IMR-90 (cell line): ENCODE results near the gene INTS3. TPM values are rescaled to one million over a fixed set of nuclear protein-coding genes. Genes with fewer than 3 reads are reported as not detected.

Experiments
- ATAC-seq: fragments of 200-7000 bp; cut with Tn5 transposase; 2 replicates; pipeline ENCODE4 v1.9.1; 2020; ENCODE audit warnings: low read depth, mild to moderate bottlenecking, moderate library complexity
- BruUV-seq: library from RNA; stranded (reverse); fragments of 400-500 nt; replicated peaks from 2 replicates; lab custom pipeline; 2021; lab: Mats Ljungman, UMichigan
- CTCF ChIA-PET: fragments of 300-600 bp; formaldehyde crosslinking; extraction: SDS; loops from one replicate; lab custom pipeline; 2021; ENCODE audit warnings: antibody characterized with exemption; lab: Yijun Ruan, JAX
- POLR2A ChIA-PET: fragments of 300-600 bp; sonication (Branson Sonifier 250); formaldehyde crosslinking; loops from one replicate; lab custom pipeline; 2022; ENCODE audit warnings: antibody characterized with exemption; ENCODE audit not compliant: unreplicated experiment; lab: Charles Lee
- DNase-seq: peaks from one replicate; pipeline ENCODE4 v3.0.0; 2013
- H2AFZ ChIP-seq: replicated peaks from 2 replicates; pipeline ENCODE3; 2013; ENCODE audit warnings: low read length, mild to moderate bottlenecking; ENCODE audit not compliant: poor library complexity
- H2AK5ac ChIP-seq: 2 replicates; pipeline ENCODE4 v1.6.1; 2013; ENCODE audit warnings: low read depth, low read length, inconsistent platforms
- H2AK9ac ChIP-seq: replicated peaks from 2 replicates; pipeline ENCODE3; 2013; ENCODE audit warnings: mild to moderate bottlenecking, low read depth, low read length, moderate library complexity; ENCODE audit not compliant: poor library complexity
- H2BK120ac ChIP-seq: 2 replicates; pipeline ENCODE4 v1.6.1; 2013; ENCODE audit warnings: low read depth, low read length, inconsistent platforms
- H2BK15ac ChIP-seq: 3 replicates; pipeline ENCODE4 v1.6.1; 2013; ENCODE audit warnings: low read depth, low read length, inconsistent platforms
- H2BK20ac ChIP-seq: 2 replicates; pipeline ENCODE4 v1.6.1; 2013; ENCODE audit warnings: low read depth, mild to moderate bottlenecking, inconsistent platforms, low read length, moderate library complexity
- H2BK5ac ChIP-seq: 2 replicates; pipeline ENCODE4 v1.6.1; 2013; ENCODE audit warnings: mild to moderate bottlenecking, low read depth, low read length, inconsistent platforms; ENCODE audit not compliant: poor library complexity, severe bottlenecking
- H3K14ac ChIP-seq: replicated peaks from 2 replicates; pipeline ENCODE4 v1.6.1; 2013; ENCODE audit warnings: low read depth, low read length, inconsistent platforms
- H3K18ac ChIP-seq: 2 replicates; pipeline ENCODE4 v1.6.1; 2013; ENCODE audit warnings: low read depth, low read length, control low read depth
- H3K23ac ChIP-seq: 2 replicates; pipeline ENCODE4 v1.6.1; 2013; ENCODE audit warnings: low read depth, low read length, inconsistent platforms
- H3K27ac ChIP-seq: 2 replicates; pipeline ENCODE4 v1.5.1; 2013; ENCODE audit warnings: mild to moderate bottlenecking, control low read depth, low read length; ENCODE audit not compliant: insufficient read depth
- H3K27me3 ChIP-seq: 2 replicates; pipeline ENCODE4 v1.6.1; 2013; ENCODE audit warnings: low read length; ENCODE audit not compliant: control insufficient read depth, insufficient read depth
- H3K36me3 ChIP-seq: 2 replicates; pipeline ENCODE4 v1.6.1; 2013; ENCODE audit warnings: low read length, mixed read lengths; ENCODE audit not compliant: control insufficient read depth, insufficient read depth
- H3K4ac ChIP-seq: 2 replicates; pipeline ENCODE4 v1.6.1; 2013; ENCODE audit warnings: low read depth, low read length, inconsistent platforms
- H3K4me1 ChIP-seq: 2 replicates; pipeline ENCODE4 v1.6.1; 2013; ENCODE audit warnings: low read length, mixed read lengths; ENCODE audit not compliant: control insufficient read depth, insufficient read depth
- H3K4me2 ChIP-seq: 2 replicates; pipeline ENCODE4 v1.6.1; 2013; ENCODE audit warnings: low read depth, mild to moderate bottlenecking, control low read depth, low read length, moderate library complexity
- H3K4me3 ChIP-seq: 2 replicates; pipeline ENCODE4 v1.5.1; 2013; ENCODE audit warnings: low read depth, mild to moderate bottlenecking, control low read depth, low read length, moderate library complexity; ENCODE audit not compliant: insufficient read depth
- H3K56ac ChIP-seq: 2 replicates; pipeline ENCODE4 v1.6.1; 2013; ENCODE audit warnings: low read length, inconsistent platforms; ENCODE audit not compliant: insufficient read depth; ENCODE audit errors: extremely low read depth
- H3K79me1 ChIP-seq, 2 experiments: 2 replicates each; pipeline ENCODE4 v1.6.1; 2013; ENCODE audit warnings: low read length in 2 of 2, inconsistent platforms in 1 of 2, low read depth in 1 of 2
- H3K9ac ChIP-seq: 2 replicates; pipeline ENCODE4 v1.6.1; 2013; ENCODE audit warnings: low read depth, low read length, control low read depth
- H3K9me1 ChIP-seq: 2 replicates; pipeline ENCODE4 v1.6.1; 2013; ENCODE audit warnings: low read length, inconsistent platforms; ENCODE audit not compliant: insufficient read depth
- H3K9me3 ChIP-seq: 2 replicates; pipeline ENCODE4 v1.6.1; 2013; ENCODE audit warnings: low read length; ENCODE audit not compliant: control insufficient read depth, insufficient read depth
- H4K20me1 ChIP-seq: 2 replicates; pipeline ENCODE4 v1.6.1; 2013; ENCODE audit warnings: low read length, inconsistent platforms; ENCODE audit not compliant: insufficient read depth
- H4K5ac ChIP-seq: 2 replicates; pipeline ENCODE4 v1.6.1; 2013; ENCODE audit warnings: mild to moderate bottlenecking, low read depth, low read length, control low read depth
- H4K8ac ChIP-seq, 2 experiments: 2 replicates each; pipeline ENCODE4 v1.6.1; 2013; ENCODE audit warnings: low read depth in 2 of 2, low read length in 2 of 2, control low read depth in 1 of 2, inconsistent platforms in 1 of 2
- H4K91ac ChIP-seq: 2 replicates; pipeline ENCODE4 v1.6.1; 2013; ENCODE audit warnings: low read depth, low read length, inconsistent platforms; ENCODE audit not compliant: insufficient read depth
- CHD1 ChIP-seq: IDR thresholded peaks from 2 replicates; pipeline ENCODE4 v1.6.1; 2012; ENCODE audit warnings: low read depth, low read length, improper control_type of control experiment
- CTCF ChIP-seq: conservative IDR thresholded peaks from 2 replicates; pipeline ENCODE4 v1.5.1; 2012; ENCODE audit warnings: mild to moderate bottlenecking, low read depth, low read length, improper control_type of control experiment
- MAZ ChIP-seq: IDR thresholded peaks from 2 replicates; pipeline ENCODE4 v1.6.1; 2012; ENCODE audit warnings: low read depth, mild to moderate bottlenecking, low read length, improper control_type of control experiment, moderate library complexity, borderline replicate concordance
- MXI1 ChIP-seq: IDR thresholded peaks from 2 replicates; pipeline ENCODE4 v1.6.1; 2012; ENCODE audit warnings: low read depth, mild to moderate bottlenecking, low read length, moderate library complexity, borderline replicate concordance
- POLR2A ChIP-seq: IDR thresholded peaks from 2 replicates; pipeline ENCODE4 v1.6.1; 2012; ENCODE audit warnings: mild to moderate bottlenecking, low read depth, low read length
- RAD21 ChIP-seq: IDR thresholded peaks from 2 replicates; pipeline ENCODE4 v1.6.1; 2012; ENCODE audit warnings: low read length, improper control_type of control experiment
- RFX5 ChIP-seq: IDR thresholded peaks from 2 replicates; pipeline ENCODE4 v1.8.0; 2012; ENCODE audit warnings: low read depth, mild to moderate bottlenecking, low read length, moderate library complexity
- SMC3 ChIP-seq: fragments of 150-350 bp; IDR thresholded peaks from 2 replicates; pipeline ENCODE4 v1.6.1; 2016; ENCODE audit warnings: low read depth, mild to moderate bottlenecking, antibody characterized with exemption, low read length, moderate library complexity
- WGBS, 2 experiments: methylation state at CpG; one replicate each; pipeline versions ENCODE4 v1.1.5 to v1.1.7; 2013; ENCODE audit warnings: missing lambda C conversion rate in 2 of 2; ENCODE audit not compliant: insufficient read length in 1 of 2; ENCODE audit errors: extremely low coverage in 2 of 2; 5-methylcytosine and 5-hydroxymethylcytosine counted together
- dilution Hi-C: fragments of 300-500 bp; cut with HindIII; formaldehyde crosslinking; loops from one replicate; pipeline ENCODE4 v1.14.3; 2018; ENCODE audit warnings: low sequenced_read_pairs; ENCODE audit not compliant: unreplicated experiment
- in situ Hi-C: fragments of 300-500 bp; cut with MboI; formaldehyde crosslinking; loops from 3 replicates; pipeline ENCODE4 v1.14.3; 2019; ENCODE audit warnings: low sequenced_read_pairs, inconsistent platforms, mixed read lengths
- intact Hi-C: fragments of 100-400 bp; cut with micrococcal nuclease; formaldehyde crosslinking; loops from 2 replicates; pipeline ENCODE4 v1.10.0; 2022
- polyA plus RNA-seq, 3 experiments: library from polyadenylated mRNA; depleted of rRNA; stranded (reverse); fragments of >200 nt; gene quantifications; 2 replicates each; pipeline ENCODE4 v1.2.3, GENCODE V29; 2012; ENCODE audit warnings: low replicate concordance in 1 of 3
- total RNA-seq: library from RNA; depleted of rRNA; stranded (reverse); fragments of >200 nt; gene quantifications from 2 replicates; pipeline ENCODE4 v1.2.3, GENCODE V29; 2012

INTS3 gene
- total and polyA plus RNA-seq, 2 of the 4 experiments (the other 2 are of a cell fraction), result 33.5 to 59.4 TPM

- H3K36me3 ChIP-seq, result peaks cover 50% of the 10 kb centered on the region
- no peaks in the 10 kb centered on the region; the same call in 1 of the 2 replicates for H3K9me1 ChIP-seq
- no CpG with 5 or more reads among the region's 12 CpGs for WGBS, 2 experiments
- no peak for TF ChIP-seq RFX5
- TF ChIP-seq MAZ, result no peak
- TF ChIP-seq CTCF, result no peak
- TF ChIP-seq POLR2A, result no peak
- no peak for TF ChIP-seq SMC3
- no peak for TF ChIP-seq RAD21
- TF ChIP-seq MXI1, result no peak
- no peak for TF ChIP-seq CHD1
- H3K4me1 ChIP-seq, result peaks cover 4% of the 10 kb centered on the region; the same call in 1 of the 2 replicates
- no peak overlapping the region for H3K27ac ChIP-seq
- no peak overlapping the region for H2BK15ac ChIP-seq
- no peaks in the 10 kb centered on the region for H4K20me1 ChIP-seq
- DNase-seq (no peak), ATAC-seq (no peak)
- no peaks in the 10 kb centered on the region for H3K27me3 ChIP-seq
- H4K8ac ChIP-seq, result no peak overlapping the region
- H3K56ac ChIP-seq, result no peak overlapping the region
- TSS peak; percentile 97 for BruUV-seq
- H2AFZ ChIP-seq, result no peak overlapping the region
- no peak overlapping the region for H2BK20ac ChIP-seq
- no peak overlapping the region for H3K4me2 ChIP-seq
- H3K14ac ChIP-seq, result no peak overlapping the region
- no peak overlapping the region for H3K18ac ChIP-seq
- H2AK5ac ChIP-seq, result no peak overlapping the region
- peaks cover 0 to 8% of the 10 kb centered on the region in 2 experiments; a peak in 2 of 4 replicates for H3K79me1 ChIP-seq
- peak overlapping the region; percentile 46 for H2AK9ac ChIP-seq
- no peak overlapping the region for H2BK120ac ChIP-seq
- no peak overlapping the region for H3K4ac ChIP-seq
- no peak overlapping the region for H3K23ac ChIP-seq
- ChIA-PET POLR2A (no interaction called here), CTCF (interaction anchor here (0.5 kb wide), 1 partner anchor 1535 kb away, joined by 3 read pairs; no protein-coding TSS in a partner anchor)
- intact Hi-C loops (no loop called here), dilution Hi-C loops (no loop called here), in situ Hi-C loops (no loop called here)
- no peak overlapping the region for H2BK5ac ChIP-seq
- H4K91ac ChIP-seq, result no peak overlapping the region
- H3K4me3 ChIP-seq, result no peak overlapping the region
- H4K5ac ChIP-seq, result no peak overlapping the region
- no peaks in the 10 kb centered on the region for H3K9me3 ChIP-seq
- no peak overlapping the region for H3K9ac ChIP-seq
These were observed 45.5 kb downstream of the INTS3 start for GRCh38 chr1:153773096-153773921.
